GM18520 (cell line): ENCODE measurements around the gene ANLN.
"Not testable (repeated sequence)": the region's sequence is repeated elsewhere in the genome, so short reads cannot be mapped to it uniquely, and the experiment has no call there.

Experiments
- ATAC-seq: cut with Tn5 transposase; IDR thresholded peaks from one replicate; pipeline ENCODE4 v1.9.1; 2021; ENCODE audit not compliant: unreplicated experiment

ANLN gene

GRCh38 chr7:36372156-36372555, 17.5 kb upstream of the ANLN start:
- no peak for ATAC-seq

GRCh38 chr7:36378555-36378954, 11.1 kb upstream of the ANLN start:
- not testable (repeated sequence) for ATAC-seq

GRCh38 chr7:36379831-36380504, 9.7 kb upstream of the ANLN start:
- no peak for ATAC-seq

- ATAC-seq = no peak
These were observed 8.6 kb upstream of the ANLN start for GRCh38 chr7:36381056-36381455.

- not testable (repeated sequence) for ATAC-seq
These were observed 6.4 kb upstream of the ANLN start for GRCh38 chr7:36383284-36383683.

- ATAC-seq = not testable (repeated sequence)
These were observed 4.0 kb upstream of the ANLN start for GRCh38 chr7:36385646-36386045.

GRCh38 chr7:36387435-36388231, 2.0 kb upstream of the ANLN start:
- ATAC-seq = no peak

GRCh38 chr7:36388423-36388822, 1.2 kb upstream of the ANLN start:
- ATAC-seq = no peak

GRCh38 chr7:36390199-36391090, 783 bp downstream of the ANLN start:
- no peak for ATAC-seq

GRCh38 chr7:36391436-36392198, 2.0 kb downstream of the ANLN start:
- peak; percentile 34 for ATAC-seq

GRCh38 chr7:36393826-36394225, 4.2 kb downstream of the ANLN start:
- ATAC-seq = no peak

GRCh38 chr7:36395171-36395894, 5.7 kb downstream of the ANLN start:
- no peak for ATAC-seq

- ATAC-seq = no peak
These were observed 6.5 kb downstream of the ANLN start for GRCh38 chr7:36396150-36396549.

- ATAC-seq = no peak
These were observed 10.4 kb downstream of the ANLN start for GRCh38 chr7:36400036-36400435.

GRCh38 chr7:36400606-36401005, 10.9 kb downstream of the ANLN start:
- ATAC-seq = no peak

GRCh38 chr7:36403452-36403851, 13.8 kb downstream of the ANLN start:
- no peak for ATAC-seq

GRCh38 chr7:36404639-36405408, 15.2 kb downstream of the ANLN start:
- ATAC-seq = no peak

GRCh38 chr7:36405409-36405803, 15.7 kb downstream of the ANLN start:
- no peak for ATAC-seq

- no peak for ATAC-seq
These were observed 16.5 kb downstream of the ANLN start for GRCh38 chr7:36406156-36406555.
